Bronchial epithelial cell (primary cell): ENCODE data around the gene TTC13. TPM values are rescaled to one million over a fixed set of nuclear protein-coding genes. Genes with fewer than 3 reads are reported as not detected.
A peak's percentile ranks its signal among the peaks of the same experiment; 100 is the strongest.

Experiments
- DNase-seq: peaks from one replicate; pipeline ENCODE4 v3.0.0-alpha.2; 2010; ENCODE audit warnings: low read depth
- FAIRE-seq: peaks from 2 replicates; lab custom pipeline; 2011; peaks lifted over from hg19 to GRCh38; lab: Jason Lieb, UNC
- H3K27me3 ChIP-seq: 2 replicates; pipeline ENCODE4 v1.5.1; 2011; ENCODE audit warnings: low read length; ENCODE audit not compliant: control insufficient read depth, insufficient read depth
- H3K36me3 ChIP-seq: 2 replicates; pipeline ENCODE4 v1.5.1; 2011; ENCODE audit warnings: low read length; ENCODE audit not compliant: control insufficient read depth, insufficient read depth
- H3K4me3 ChIP-seq: 2 replicates; pipeline ENCODE4 v1.5.1; 2011; ENCODE audit warnings: mild to moderate bottlenecking, low read depth, low read length, control low read depth
- total RNA-seq: library from RNA; depleted of rRNA; stranded (reverse); fragments of >200 nt; gene quantifications from 2 replicates; pipeline ENCODE4 v1.2.1, GENCODE V29; 2014
- TF ChIP-seq, protein P1 (sequence below): IDR thresholded peaks from 2 replicates; pipeline ENCODE4 v1.5.1; 2011; ENCODE audit warnings: mild to moderate bottlenecking, moderate library complexity, low read length, control low read depth, inconsistent platforms; ENCODE audit not compliant: insufficient read depth, severe bottlenecking

The TTC13 gene, protein sequence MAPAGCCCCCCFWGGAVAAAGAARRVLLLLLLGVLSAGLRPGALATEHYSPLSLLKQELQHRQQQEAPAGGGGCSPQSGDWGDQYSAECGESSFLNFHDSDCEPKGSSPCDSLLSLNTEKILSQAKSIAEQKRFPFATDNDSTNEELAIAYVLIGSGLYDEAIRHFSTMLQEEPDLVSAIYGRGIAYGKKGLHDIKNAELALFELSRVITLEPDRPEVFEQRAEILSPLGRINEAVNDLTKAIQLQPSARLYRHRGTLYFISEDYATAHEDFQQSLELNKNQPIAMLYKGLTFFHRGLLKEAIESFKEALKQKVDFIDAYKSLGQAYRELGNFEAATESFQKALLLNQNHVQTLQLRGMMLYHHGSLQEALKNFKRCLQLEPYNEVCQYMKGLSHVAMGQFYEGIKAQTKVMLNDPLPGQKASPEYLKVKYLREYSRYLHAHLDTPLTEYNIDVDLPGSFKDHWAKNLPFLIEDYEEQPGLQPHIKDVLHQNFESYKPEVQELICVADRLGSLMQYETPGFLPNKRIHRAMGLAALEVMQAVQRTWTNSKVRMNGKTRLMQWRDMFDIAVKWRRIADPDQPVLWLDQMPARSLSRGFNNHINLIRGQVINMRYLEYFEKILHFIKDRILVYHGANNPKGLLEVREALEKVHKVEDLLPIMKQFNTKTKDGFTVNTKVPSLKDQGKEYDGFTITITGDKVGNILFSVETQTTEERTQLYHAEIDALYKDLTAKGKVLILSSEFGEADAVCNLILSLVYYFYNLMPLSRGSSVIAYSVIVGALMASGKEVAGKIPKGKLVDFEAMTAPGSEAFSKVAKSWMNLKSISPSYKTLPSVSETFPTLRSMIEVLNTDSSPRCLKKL
- 8.7 and 8.8 TPM in 2 replicates for total RNA-seq

DNA sequence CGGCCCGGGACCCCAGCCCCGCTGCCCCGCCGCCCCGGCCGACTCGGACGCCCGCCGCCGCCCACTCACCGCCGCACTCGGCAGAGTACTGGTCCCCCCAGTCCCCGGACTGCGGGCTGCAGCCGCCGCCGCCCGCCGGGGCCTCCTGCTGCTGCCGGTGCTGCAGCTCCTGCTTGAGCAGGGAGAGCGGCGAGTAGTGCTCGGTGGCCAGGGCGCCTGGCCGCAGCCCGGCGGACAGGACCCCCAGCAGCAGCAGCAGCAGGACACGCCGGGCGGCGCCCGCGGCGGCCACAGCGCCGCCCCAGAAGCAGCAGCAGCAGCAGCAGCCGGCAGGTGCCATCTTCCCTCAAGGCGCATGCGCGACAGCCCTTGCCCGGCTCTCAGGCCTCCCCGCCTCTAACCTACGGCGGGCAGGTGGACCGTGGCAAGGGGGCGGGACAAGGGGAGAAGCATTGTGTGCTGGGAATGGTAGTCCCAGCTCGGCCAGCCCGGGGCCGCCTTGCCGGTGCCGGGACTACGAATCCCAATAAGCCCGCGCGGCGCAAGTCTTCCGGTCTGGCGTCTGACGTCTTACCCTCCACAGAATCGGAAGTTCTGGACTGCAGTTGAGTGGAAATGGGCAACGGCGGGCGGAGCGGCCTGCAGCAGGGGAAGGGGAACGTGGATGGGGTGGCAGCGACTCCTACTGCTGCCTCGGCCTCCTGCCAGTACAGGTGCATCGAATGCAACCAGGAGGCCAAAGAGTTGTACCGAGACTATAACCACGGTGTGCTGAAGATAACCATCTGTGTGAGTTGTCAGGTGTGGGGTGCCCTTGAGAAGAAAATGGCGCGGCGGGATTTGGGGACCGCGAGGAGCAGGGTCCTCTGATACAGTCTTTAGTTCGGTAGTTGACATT is at the start of gene TTC13, which contains the start of gene ARV1:
TTC13 (minus strand) TSS at position 371 of the 898 bp plus-strand sequence; CDS start at position 340, 31 bp downstream.
ARV1 (plus strand) TSS at position 604 of the 898 bp plus-strand sequence; CDS start at position 616, 12 bp downstream.
- FAIRE-seq: no peak
- Histone ChIP-seq H3K4me3 (peak within 1 kb of the TSS; percentile 92), H3K36me3 (no peaks in the 10 kb centered on the region), H3K27me3 (no peaks in the 10 kb centered on the region)
- TF ChIP-seq, protein P1, sequence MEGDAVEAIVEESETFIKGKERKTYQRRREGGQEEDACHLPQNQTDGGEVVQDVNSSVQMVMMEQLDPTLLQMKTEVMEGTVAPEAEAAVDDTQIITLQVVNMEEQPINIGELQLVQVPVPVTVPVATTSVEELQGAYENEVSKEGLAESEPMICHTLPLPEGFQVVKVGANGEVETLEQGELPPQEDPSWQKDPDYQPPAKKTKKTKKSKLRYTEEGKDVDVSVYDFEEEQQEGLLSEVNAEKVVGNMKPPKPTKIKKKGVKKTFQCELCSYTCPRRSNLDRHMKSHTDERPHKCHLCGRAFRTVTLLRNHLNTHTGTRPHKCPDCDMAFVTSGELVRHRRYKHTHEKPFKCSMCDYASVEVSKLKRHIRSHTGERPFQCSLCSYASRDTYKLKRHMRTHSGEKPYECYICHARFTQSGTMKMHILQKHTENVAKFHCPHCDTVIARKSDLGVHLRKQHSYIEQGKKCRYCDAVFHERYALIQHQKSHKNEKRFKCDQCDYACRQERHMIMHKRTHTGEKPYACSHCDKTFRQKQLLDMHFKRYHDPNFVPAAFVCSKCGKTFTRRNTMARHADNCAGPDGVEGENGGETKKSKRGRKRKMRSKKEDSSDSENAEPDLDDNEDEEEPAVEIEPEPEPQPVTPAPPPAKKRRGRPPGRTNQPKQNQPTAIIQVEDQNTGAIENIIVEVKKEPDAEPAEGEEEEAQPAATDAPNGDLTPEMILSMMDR: peak; percentile 38
- DNase-seq: peak; percentile 95

DNA sequence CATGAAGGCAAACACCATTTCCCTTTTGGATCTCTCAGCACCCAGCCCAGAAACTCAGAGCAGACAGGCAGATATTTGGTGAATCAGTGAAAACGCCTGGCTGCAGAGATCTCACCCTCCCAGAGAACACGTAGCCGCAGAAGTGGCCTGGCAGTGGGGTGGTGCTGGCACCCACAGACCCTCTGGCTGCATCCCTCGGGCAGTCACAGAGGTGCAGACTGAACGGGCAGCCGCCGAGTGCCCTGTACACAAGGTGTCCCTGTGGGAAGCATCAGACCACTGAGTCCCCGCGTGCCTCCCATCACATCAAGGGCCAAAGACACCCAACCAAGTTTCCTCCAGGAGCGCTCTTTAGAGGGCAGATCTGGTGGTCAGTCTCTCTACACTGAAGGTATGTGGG is 49.3 kb upstream of the TTC13 start:
- Histone ChIP-seq H3K4me3 (no peak overlapping the region), H3K27me3 (no peaks in the 10 kb centered on the region), H3K36me3 (no peaks in the 10 kb centered on the region)
- TF ChIP-seq, protein P1: no peak
- DNase-seq (no peak), FAIRE-seq (no peak)

DNA sequence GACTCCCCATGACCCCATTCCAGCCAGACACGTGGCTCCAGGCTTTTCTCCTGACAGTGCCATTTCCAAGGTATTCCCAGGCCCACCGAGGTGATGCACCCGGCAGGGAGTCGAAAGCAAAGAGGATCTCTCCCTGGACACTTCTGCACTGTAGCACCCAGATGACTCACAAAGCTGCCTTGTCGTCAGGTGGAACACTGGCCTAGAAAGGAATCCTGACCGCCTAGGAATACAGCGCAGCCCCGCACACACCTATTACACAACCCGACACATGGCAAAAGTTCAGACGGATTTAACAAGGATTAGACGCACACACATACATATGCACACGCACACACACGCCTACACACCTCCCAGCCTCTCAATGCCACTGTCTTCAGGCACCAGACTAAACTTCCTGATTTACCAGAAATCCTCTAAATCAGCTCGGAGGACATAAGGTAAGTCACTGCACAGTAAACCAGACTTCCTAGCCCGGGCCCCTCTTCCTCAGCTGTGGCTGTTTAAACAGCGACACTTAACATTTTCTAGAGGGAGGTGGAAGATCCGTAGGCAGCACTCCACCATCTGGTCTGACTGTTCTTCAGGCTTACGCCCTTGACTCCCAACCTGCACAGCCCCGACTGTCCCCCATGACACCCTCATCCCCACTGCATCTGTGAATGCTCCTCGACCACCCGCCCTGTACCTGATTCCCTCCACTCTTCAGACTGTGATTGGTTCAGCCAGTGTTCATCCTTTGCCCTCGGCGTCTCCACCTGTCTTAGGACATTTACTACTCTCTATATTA is 48.7 kb upstream of the TTC13 start:
- Histone ChIP-seq H3K36me3 (no peaks in the 10 kb centered on the region), H3K4me3 (no peak overlapping the region), H3K27me3 (no peaks in the 10 kb centered on the region)
- TF ChIP-seq, protein P1: no peak
- FAIRE-seq (no peak), DNase-seq (no peak)

DNA sequence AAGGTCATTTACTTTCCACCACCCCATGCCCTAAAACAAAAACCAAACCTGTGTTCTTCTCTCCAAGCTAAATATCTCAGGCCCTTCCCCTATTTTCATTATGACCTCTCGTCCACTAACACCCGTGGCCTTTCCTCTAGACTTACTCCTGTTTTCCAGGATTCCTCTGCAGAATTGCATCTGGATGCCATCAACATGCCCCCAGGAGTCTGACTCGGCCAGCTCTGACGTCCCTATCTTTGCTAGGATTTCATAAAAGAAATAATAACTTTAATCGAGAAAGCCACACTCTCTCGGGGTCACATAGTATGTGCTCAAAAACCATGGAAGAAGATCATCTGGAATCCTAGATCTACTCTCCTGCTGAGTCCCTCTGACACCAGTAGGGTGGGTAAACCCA is 47.9 kb upstream of the TTC13 start:
- no peak for FAIRE-seq
- TF ChIP-seq, protein P1: no peak
- no peaks in the 10 kb centered on the region for H3K36me3 ChIP-seq
- H3K27me3 ChIP-seq: no peaks in the 10 kb centered on the region
- no peak for DNase-seq
- no peak overlapping the region for H3K4me3 ChIP-seq
